Measurements from ENCODE around the gene EPHB2.

EPHB2 gene

DNA sequence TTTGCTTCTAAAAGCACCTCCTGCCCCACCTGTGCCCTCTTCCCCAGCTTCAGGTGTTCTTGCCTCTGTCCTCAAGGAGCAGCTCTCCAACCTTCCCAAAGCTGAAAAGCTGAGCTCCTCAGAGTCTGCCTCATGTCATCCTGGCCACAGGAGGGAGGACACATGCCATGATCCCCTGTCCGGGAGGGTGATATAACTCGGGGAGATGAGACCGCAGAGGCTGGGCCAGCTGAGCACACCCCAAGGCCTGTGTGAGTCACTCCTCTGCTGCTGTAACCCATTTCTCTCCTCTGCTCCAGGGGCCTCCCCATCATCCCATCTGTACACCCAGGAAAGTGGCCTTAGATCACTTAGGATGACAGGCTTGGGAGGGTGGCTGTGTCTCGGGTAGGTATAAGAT is 49.8 kb downstream of the EPHB2 start:
- TF ChIP-seq ZIC2 (tag by site-specific recombination; IDR thresholded peaks at IDR 0.05), result 0 out of 2 replicates have a peak, but pooled peaks have one; percentile 19
- TF ChIP-seq, protein P1, sequence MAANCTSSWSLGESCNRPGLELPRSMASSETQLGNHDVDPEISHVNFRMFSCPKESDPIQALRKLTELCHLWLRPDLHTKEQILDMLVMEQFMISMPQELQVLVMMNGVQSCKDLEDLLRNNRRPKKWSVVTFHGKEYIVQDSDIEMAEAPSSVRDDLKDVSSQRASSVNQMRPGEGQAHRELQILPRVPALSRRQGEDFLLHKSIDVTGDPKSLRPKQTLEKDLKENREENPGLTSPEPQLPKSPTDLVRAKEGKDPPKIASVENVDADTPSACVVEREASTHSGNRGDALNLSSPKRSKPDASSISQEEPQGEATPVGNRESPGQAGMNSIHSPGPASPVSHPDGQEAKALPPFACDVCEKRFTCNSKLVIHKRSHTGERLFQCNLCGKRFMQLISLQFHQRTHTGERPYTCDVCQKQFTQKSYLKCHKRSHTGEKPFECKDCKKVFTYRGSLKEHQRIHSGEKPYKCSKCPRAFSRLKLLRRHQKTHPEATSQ (tag by site-specific recombination; IDR thresholded peaks at IDR 0.05), result no peak
- ChIA-PET POLR2A (no interaction called here), CTCF (no interaction called here)
- H3K27ac ChIP-seq (ENCODE audit: extremely low read depth, low read depth, low read length), result no peak overlapping the region
- no peaks in the 10 kb centered on the region for H3K4me1 ChIP-seq (ENCODE audit: control insufficient read depth, insufficient read depth, low read length)
- H3K4me3 ChIP-seq (ENCODE audit: low read depth, low read length), result no peak overlapping the region
- H3K9me3 ChIP-seq (ENCODE audit: control insufficient read depth, insufficient read depth, low read depth, low read length), result no peaks in the 10 kb centered on the region
- no peaks in the 10 kb centered on the region for H3K36me3 ChIP-seq (ENCODE audit: control insufficient read depth in 2 of 2, insufficient read depth in 1 of 2, low read length in 2 of 2)

DNA sequence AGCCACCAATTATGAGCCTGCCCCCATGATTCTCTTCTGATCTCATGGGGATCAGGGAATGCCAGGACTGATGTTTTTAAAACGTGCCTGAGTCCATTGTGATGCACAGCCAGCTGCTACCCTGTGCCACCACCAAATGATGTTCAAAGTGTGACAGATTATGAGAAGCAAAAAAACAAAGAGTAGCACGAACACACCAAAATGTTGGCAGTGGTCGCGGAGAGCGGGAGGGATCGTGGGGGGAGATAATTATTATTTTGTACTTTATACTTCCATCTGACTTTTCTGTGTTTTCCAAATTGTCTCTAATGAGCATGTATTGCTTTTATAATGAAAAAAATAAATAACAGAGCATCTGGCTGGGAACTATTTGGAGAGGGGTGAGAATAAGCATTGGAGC is 50.5 kb downstream of the EPHB2 start:
- no peaks in the 10 kb centered on the region for H3K4me1 ChIP-seq (ENCODE audit: control insufficient read depth, insufficient read depth, low read length)
- H3K36me3 ChIP-seq (ENCODE audit: control insufficient read depth in 2 of 2, insufficient read depth in 1 of 2, low read length in 2 of 2), result no peaks in the 10 kb centered on the region
- H3K27ac ChIP-seq (ENCODE audit: extremely low read depth, low read depth, low read length), result no peak overlapping the region
- POLR2A ChIA-PET, result no interaction called here
- H3K4me3 ChIP-seq (ENCODE audit: low read depth, low read length), result no peak overlapping the region
- no peaks in the 10 kb centered on the region for H3K9me3 ChIP-seq (ENCODE audit: control insufficient read depth, insufficient read depth, low read depth, low read length)
- no peak for TF ChIP-seq ZNF24 (tag by site-specific recombination; IDR thresholded peaks at IDR 0.05)
- TF ChIP-seq, protein P2, sequence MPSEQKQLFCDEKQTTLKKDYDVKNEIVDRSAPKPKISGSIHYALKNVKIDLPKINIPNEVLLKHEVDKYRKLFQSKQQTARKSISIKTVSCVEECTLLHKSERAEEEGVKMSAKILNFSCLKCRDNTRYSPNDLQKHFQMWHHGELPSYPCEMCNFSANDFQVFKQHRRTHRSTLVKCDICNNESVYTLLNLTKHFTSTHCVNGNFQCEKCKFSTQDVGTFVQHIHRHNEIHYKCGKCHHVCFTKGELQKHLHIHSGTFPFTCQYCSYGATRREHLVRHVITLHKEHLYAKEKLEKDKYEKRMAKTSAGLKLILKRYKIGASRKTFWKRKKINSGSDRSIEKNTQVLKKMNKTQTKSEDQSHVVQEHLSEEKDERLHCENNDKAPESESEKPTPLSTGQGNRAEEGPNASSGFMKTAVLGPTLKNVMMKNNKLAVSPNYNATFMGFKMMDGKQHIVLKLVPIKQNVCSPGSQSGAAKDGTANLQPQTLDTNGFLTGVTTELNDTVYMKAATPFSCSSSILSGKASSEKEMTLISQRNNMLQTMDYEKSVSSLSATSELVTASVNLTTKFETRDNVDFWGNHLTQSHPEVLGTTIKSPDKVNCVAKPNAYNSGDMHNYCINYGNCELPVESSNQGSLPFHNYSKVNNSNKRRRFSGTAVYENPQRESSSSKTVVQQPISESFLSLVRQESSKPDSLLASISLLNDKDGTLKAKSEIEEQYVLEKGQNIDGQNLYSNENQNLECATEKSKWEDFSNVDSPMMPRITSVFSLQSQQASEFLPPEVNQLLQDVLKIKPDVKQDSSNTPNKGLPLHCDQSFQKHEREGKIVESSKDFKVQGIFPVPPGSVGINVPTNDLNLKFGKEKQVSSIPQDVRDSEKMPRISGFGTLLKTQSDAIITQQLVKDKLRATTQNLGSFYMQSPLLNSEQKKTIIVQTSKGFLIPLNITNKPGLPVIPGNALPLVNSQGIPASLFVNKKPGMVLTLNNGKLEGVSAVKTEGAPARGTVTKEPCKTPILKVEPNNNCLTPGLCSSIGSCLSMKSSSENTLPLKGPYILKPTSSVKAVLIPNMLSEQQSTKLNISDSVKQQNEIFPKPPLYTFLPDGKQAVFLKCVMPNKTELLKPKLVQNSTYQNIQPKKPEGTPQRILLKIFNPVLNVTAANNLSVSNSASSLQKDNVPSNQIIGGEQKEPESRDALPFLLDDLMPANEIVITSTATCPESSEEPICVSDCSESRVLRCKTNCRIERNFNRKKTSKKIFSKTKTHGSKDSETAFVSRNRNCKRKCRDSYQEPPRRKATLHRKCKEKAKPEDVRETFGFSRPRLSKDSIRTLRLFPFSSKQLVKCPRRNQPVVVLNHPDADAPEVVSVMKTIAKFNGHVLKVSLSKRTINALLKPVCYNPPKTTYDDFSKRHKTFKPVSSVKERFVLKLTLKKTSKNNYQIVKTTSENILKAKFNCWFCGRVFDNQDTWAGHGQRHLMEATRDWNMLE (tag by site-specific recombination; conservative IDR thresholded peaks at IDR 0.05; ENCODE audit: low read depth), result no peak
- no peak for TF ChIP-seq ZNF521 (tag by site-specific recombination; IDR thresholded peaks at IDR 0.05)
- no peak for TF ChIP-seq MEIS1 (CRISPR knock-in tag; IDR thresholded peaks at IDR 0.05; ENCODE audit: borderline replicate concordance)
- TF ChIP-seq ZNF571 (tag by site-specific recombination; IDR thresholded peaks at IDR 0.05), result no peak
- TF ChIP-seq ZNF768 (tag by site-specific recombination; IDR thresholded peaks at IDR 0.05), result no peak
- TF ChIP-seq HOXA7 (CRISPR knock-in tag; IDR thresholded peaks at IDR 0.05; ENCODE audit: borderline replicate concordance), result no peak
- no peak for TF ChIP-seq ZNF138 (tag by site-specific recombination; IDR thresholded peaks at IDR 0.05; ENCODE audit: borderline replicate concordance)
- TF ChIP-seq ZNF404 (tag by site-specific recombination; IDR thresholded peaks at IDR 0.05), result no peak
- TF ChIP-seq ZNF707 (tag by site-specific recombination; IDR thresholded peaks at IDR 0.05), result no peak
- TF ChIP-seq GLIS2 (tag by site-specific recombination; IDR thresholded peaks at IDR 0.05), result no peak
- TF ChIP-seq, protein P3, sequence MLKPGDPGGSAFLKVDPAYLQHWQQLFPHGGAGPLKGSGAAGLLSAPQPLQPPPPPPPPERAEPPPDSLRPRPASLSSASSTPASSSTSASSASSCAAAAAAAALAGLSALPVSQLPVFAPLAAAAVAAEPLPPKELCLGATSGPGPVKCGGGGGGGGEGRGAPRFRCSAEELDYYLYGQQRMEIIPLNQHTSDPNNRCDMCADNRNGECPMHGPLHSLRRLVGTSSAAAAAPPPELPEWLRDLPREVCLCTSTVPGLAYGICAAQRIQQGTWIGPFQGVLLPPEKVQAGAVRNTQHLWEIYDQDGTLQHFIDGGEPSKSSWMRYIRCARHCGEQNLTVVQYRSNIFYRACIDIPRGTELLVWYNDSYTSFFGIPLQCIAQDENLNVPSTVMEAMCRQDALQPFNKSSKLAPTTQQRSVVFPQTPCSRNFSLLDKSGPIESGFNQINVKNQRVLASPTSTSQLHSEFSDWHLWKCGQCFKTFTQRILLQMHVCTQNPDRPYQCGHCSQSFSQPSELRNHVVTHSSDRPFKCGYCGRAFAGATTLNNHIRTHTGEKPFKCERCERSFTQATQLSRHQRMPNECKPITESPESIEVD (tag by site-specific recombination; IDR thresholded peaks at IDR 0.05), result no peak
- TF ChIP-seq, protein P4, sequence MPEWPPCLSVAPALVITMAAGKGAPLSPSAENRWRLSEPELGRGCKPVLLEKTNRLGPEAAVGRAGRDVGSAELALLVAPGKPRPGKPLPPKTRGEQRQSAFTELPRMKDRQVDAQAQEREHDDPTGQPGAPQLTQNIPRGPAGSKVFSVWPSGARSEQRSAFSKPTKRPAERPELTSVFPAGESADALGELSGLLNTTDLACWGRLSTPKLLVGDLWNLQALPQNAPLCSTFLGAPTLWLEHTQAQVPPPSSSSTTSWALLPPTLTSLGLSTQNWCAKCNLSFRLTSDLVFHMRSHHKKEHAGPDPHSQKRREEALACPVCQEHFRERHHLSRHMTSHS (tag by site-specific recombination; IDR thresholded peaks at IDR 0.05), result no peak
- no peak for TF ChIP-seq ZEB2 (tag by site-specific recombination; IDR thresholded peaks at IDR 0.05)
- CTCF ChIA-PET, result no interaction called here

All from HEK293 (cell line).